Mammary epithelial cell (primary cell): Measurements from ENCODE around the gene TOM1L2.

Experiments
- CTCF ChIP-seq, 2 donors: IDR thresholded peaks in 1 of 2; conservative IDR thresholded peaks in 1 of 2; 2 replicates each; pipeline ENCODE4 v1.5.1; 2011 to 2012; ENCODE audit warnings: inconsistent platforms in 2 of 2, low read length in 2 of 2, mild to moderate bottlenecking in 2 of 2, control low read depth in 1 of 2, low read depth in 1 of 2; ENCODE audit not compliant: insufficient read depth in 1 of 2; ENCODE audit errors: extremely low read depth in 1 of 2
- EZH2 ChIP-seq: IDR thresholded peaks from 2 replicates; pipeline ENCODE4 v1.6.1; 2012; ENCODE audit warnings: low read length, inconsistent platforms, borderline replicate concordance

- no peak for TF ChIP-seq CTCF (conservative IDR thresholded peaks at IDR 0.05 in 1 of 2, IDR thresholded peaks at IDR 0.05 in 1 of 2; ENCODE audit: extremely low read depth in 1 of 2, insufficient read depth in 1 of 2, low read depth in 1 of 2, low read length in 2 of 2)
- no peak for TF ChIP-seq EZH2
These were observed 47.9 kb downstream of the TOM1L2 start for GRCh38 chr17:17924131-17924856.
